Islet of Langerhans (tissue), 1 donor: ENCODE data around the gene TPSD1.
"Not testable (repeated sequence)": the region's sequence is repeated elsewhere in the genome, so short reads cannot be mapped to it uniquely, and the experiment has no call there.

ENCODE experiments used
- FAIRE-seq: peaks from one replicate; lab custom pipeline; 2011; peaks lifted over from hg19 to GRCh38; lab: Jason Lieb, UNC

The TPSD1 gene

GRCh38 chr16:1241081-1241480 lies 14.8 kb upstream of the TPSD1 start:
- not testable (repeated sequence) for FAIRE-seq

- FAIRE-seq = not testable (repeated sequence)
These were observed 12.5 kb upstream of the TPSD1 start for GRCh38 chr16:1243363-1243762.

GRCh38 chr16:1243907-1244850 lies 11.7 kb upstream of the TPSD1 start:
- FAIRE-seq = not testable (repeated sequence)

GRCh38 chr16:1244881-1245280 lies 11.0 kb upstream of the TPSD1 start:
- FAIRE-seq = no peak

GRCh38 chr16:1245452-1246020 lies 10.3 kb upstream of the TPSD1 start:
- no peak for FAIRE-seq

- not testable (repeated sequence) for FAIRE-seq
These were observed 7.8 kb upstream of the TPSD1 start for GRCh38 chr16:1247903-1248537.

- FAIRE-seq = not testable (repeated sequence)
These were observed 6.7 kb upstream of the TPSD1 start for GRCh38 chr16:1249031-1249755.

- not testable (repeated sequence) for FAIRE-seq
These were observed 2.0 kb upstream of the TPSD1 start for GRCh38 chr16:1253701-1254364.

GRCh38 chr16:1254821-1255220 lies 1.0 kb upstream of the TPSD1 start:
- FAIRE-seq = not testable (repeated sequence)

GRCh38 chr16:1256296-1256873 lies 516 bp downstream of the TPSD1 start:
- FAIRE-seq = not testable (repeated sequence)

- no peak for FAIRE-seq
These were observed 1.0 kb downstream of the TPSD1 start for GRCh38 chr16:1256874-1257322.

GRCh38 chr16:1257561-1258224 lies 1.8 kb downstream of the TPSD1 start:
- FAIRE-seq = no peak

- no peak for FAIRE-seq
These were observed 2.3 kb downstream of the TPSD1 start for GRCh38 chr16:1258225-1258600.

- FAIRE-seq = no peak
These were observed 3.3 kb downstream of the TPSD1 start for GRCh38 chr16:1258906-1259759.

- FAIRE-seq = no peak
These were observed 3.8 kb downstream of the TPSD1 start for GRCh38 chr16:1259760-1260068.

GRCh38 chr16:1260101-1260680 lies 4.3 kb downstream of the TPSD1 start:
- FAIRE-seq = no peak

- no peak for FAIRE-seq
These were observed 5.4 kb downstream of the TPSD1 start for GRCh38 chr16:1261131-1261892.

- no peak for FAIRE-seq
These were observed 6.5 kb downstream of the TPSD1 start for GRCh38 chr16:1262210-1262845.
